ENCODE data around the gene NFIB.

Gene NFIB

DNA sequence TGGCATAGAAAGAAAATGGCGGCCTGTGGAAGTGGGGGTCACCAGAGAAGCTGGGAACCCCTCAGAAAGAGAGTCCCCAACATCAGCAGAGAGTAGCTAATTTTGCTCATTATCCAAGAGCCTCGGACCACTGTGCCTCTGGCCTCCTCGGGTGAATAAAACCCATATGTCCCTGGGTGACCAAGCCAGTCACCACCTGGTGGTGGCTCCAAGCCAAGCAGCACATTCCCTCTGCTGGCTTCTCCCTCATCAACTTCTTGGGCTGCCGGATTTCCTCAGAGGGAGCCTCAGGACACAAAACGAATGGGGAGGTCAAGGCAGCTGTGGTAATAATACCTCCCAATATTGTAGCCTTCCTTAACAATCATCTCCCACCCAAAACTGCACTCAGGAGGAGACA, 242.5 kb downstream of the NFIB start:
- TF ChIP-seq ZNF274 (IDR thresholded peaks at IDR 0.05; ENCODE audit: low read depth, low read length), result no peak
- no peak overlapping the region for H3K4me3 ChIP-seq (ENCODE audit: low read length)

DNA sequence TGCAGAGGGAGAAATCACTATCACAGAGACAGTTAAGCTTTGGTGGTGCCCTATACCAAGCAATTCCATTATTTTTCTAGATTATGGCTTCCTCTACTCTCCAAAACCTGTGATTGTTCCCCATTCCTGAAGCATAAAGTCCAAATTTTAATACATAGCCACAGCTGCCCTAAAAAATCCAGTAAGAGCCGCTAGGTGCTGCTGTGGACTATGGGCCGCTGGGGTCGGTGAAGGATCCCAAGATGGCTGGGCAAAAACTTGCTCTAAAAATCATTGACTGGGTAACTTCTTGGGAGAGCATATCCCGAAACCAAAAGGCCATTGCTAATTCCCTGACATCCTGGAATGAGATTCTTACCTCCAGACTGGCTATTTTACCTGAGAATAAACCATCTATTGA, 245.3 kb downstream of the NFIB start:
- no peak for TF ChIP-seq ZNF274 (IDR thresholded peaks at IDR 0.05; ENCODE audit: low read depth, low read length)
- no peak overlapping the region for H3K4me3 ChIP-seq (ENCODE audit: low read length)

DNA sequence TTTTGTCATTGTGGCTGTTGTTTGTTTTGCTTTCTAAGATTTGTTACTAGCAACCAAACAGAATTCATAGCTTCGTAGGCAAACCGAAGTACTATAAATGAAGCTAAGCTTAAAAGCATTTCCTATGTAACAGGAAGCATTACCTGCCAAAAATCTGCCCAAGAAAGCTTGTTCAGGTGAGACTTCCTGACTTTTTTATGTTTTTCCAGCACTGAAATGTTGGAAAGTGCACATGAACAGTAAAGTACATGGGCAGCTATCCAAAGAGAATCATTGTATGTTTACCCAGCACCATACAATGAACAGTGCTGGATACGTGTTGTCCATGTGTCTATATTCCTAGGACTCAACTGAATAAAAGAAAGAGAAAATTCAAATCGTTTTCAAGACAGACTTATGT, 247.1 kb downstream of the NFIB start:
- no peak overlapping the region for H3K4me3 ChIP-seq (ENCODE audit: low read length)
- no peak for TF ChIP-seq ZNF274 (IDR thresholded peaks at IDR 0.05; ENCODE audit: low read depth, low read length)

DNA sequence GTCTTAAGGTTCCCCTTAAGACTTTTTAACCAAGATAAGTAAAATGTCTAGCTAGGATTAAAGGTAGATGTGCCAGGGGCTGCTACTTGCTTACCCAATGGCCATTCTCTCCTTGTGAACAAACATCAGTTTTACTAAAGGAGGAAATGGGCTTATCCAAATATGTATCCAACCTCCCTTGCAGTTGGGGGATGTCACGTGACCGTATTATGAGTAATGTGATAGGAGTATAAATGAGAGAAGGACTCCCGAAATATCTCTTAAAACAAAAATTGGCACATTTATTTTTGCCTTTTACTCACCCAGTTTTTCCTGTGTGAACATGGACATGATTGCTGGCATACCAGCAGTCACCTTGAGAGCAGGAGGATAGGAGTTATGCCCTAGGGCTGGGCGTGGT, 247.9 kb downstream of the NFIB start:
- H3K4me3 ChIP-seq (ENCODE audit: low read length), result no peak overlapping the region
- TF ChIP-seq ZNF274 (IDR thresholded peaks at IDR 0.05; ENCODE audit: low read depth, low read length), result no peak

DNA sequence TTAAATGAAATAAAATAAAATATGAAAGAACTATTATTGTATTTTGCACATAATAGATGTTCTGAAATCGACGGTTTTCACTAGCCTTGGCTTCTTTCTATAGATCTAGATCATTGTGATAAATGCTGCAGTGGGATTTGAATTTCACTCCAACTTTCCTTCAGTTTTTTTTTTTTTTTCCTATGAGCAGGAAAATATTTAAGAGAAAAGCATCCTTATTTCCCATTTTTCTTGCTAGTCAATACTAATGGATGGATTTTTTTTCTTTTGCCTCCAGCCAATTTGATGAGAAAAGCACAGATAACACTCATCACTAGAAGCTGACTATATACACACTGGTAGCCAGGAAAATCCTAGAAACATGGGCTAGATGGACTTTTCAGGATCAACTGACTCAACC, 249.0 kb downstream of the NFIB start:
- TF ChIP-seq ZNF274 (IDR thresholded peaks at IDR 0.05; ENCODE audit: low read depth, low read length), result no peak
- no peak overlapping the region for H3K4me3 ChIP-seq (ENCODE audit: low read length)

DNA sequence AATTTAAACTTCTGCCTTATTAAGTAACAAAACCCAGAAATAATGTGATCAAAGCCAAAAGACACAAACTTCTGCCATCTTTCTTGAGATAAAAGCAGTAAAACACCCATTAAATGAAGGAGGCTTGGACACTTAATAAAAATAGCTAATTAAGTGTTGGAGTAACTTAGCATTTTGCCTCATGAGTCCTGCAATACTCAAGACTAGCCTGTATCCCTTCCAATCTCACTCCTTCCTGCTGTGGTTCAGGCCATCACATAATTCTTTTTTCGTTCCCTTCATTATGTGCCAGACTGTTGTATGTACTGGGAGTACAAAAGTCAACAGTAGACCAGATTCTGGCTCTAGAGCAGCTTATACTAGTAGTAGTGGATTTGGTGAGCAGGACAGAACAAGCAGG, 250.2 kb downstream of the NFIB start:
- TF ChIP-seq ZNF274 (IDR thresholded peaks at IDR 0.05; ENCODE audit: low read depth, low read length), result no peak

DNA sequence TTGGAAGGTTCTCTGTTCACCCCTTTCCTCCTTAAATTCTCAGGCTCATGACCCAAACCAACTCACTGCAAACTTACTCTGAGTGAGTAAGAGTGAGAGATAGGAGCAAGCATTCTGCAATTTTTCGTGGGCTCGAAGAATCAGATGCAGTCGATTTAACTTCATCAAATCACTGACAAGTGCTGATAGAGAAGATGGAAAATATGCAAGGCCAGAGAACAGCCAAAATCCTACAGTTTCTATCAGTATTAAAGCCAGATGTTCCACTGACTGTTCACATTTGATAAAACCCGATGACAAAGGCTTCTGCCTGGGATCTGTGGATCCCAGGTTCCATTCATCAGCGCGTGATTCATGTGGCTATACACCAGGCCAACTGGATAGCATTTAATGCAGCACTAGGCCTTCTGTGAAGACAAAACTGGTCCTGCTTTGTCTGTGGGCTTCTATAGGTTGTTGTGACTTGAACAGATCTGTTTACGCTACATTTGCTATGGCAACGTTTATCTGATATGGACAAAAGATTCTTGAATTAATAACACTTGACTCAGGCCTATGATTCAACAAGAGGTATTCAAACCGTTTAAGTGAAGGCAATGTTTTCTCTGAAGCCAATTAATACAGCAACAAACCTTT, 251.2 kb downstream of the NFIB start:
- TF ChIP-seq ZNF274 (IDR thresholded peaks at IDR 0.05; ENCODE audit: low read depth, low read length), result no peak
- H3K4me3 ChIP-seq (ENCODE audit: low read length), result no peak overlapping the region

More for the DNA sequence above, 250.2 kb downstream of the NFIB start:
- H3K4me3 ChIP-seq (ENCODE audit: low read length), result no peak overlapping the region

DNA sequence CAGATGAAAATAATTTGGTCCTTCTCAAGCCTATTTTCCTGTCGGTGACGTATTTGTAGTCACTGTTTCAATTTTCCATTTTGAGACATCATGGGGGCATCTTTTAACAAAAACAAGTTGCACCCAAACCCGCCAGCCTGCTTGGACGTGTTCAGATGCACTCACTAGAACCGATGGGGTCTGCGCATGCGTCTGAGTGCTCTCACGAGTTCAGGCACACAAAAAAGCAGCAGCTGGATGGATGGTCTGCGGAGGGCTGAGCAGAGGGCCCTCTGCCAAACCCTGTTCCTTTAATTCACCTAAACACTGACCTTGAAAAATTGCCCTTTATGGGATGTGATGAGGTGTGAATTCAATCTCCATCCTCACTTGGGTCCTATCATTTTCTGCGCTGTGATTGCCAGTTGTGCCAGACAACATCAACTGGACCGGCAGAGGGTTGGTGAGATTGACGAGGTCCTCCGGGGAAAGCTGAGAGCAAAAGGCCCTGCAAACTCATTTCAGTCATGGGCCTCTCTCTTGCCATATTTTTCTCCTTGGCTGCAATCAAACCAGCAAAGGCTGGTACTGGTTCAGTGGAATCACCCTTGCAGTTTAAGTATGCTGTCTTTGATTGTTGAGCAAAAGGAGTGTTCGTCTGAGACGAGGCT, 251.9 kb downstream of the NFIB start:
- no peak for TF ChIP-seq ZNF274 (IDR thresholded peaks at IDR 0.05; ENCODE audit: low read depth, low read length)
- H3K4me3 ChIP-seq (ENCODE audit: low read length), result no peak overlapping the region

DNA sequence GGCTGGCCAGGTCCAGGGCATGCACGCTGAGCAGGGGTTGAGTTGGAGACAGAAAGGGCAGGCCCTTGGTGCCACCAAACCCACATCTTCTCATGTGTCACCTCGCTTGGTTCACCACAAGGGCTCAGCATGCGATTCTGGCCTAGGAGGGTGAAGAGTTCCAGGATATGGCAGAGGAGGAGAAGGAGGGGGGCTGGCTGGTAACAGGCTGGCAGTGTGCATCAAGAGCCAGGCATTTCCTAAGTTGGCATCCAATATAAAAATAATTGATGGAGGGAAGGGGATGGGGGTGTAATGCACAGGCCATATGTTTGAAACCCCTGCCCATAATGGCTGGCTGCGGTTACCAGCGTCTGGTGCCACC, 255.6 kb downstream of the NFIB start:
- TF ChIP-seq ZNF274 (IDR thresholded peaks at IDR 0.05; ENCODE audit: low read depth, low read length), result no peak
- H3K4me3 ChIP-seq (ENCODE audit: low read length), result no peak overlapping the region

DNA sequence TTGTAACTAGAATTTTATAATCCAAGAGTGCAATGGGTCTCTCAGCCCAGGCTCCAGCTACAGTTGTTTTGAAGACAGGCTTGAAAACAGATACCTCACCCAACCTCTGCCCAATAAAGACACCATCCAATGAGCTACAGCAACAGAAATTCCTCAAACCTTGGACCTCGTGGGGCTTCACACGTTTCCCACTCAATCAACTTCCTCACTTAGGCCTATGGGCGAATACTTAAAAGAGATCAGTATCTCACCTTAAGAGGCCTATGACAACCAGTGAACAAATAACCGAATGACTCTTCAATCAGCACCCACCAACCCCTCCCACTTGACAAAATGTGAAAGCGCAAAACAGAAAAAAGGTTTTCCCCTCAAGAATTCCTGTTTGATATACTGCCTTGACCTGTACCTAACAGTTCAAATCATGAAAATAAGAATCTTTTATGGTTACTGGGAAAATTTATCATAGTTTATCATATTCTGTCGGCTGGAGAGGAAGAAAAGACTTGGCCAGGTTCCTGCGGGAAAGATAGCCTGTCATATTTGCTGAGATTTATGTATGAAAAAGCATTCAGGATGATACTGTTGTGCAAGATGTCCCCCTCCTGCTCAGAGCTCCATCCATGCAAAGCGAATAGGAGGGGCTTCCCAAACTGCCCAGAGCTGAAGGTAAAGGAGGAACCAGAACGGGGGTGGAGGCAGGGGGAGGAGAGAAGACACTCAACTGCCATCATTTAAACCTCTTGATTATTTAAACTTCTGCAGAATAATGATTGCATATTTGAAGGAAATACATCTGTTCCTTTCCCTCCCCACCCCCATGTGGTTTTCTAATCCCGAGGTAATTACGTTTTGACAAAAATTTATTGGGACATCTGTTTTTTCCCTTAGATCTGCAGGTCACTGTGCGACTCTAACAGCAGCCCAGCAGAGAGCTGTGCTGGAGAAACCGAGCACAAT, 256.3 kb downstream of the NFIB start:
- H3K4me3 ChIP-seq (ENCODE audit: low read length), result no peak overlapping the region
- no peak for TF ChIP-seq ZNF274 (IDR thresholded peaks at IDR 0.05; ENCODE audit: low read depth, low read length)

DNA sequence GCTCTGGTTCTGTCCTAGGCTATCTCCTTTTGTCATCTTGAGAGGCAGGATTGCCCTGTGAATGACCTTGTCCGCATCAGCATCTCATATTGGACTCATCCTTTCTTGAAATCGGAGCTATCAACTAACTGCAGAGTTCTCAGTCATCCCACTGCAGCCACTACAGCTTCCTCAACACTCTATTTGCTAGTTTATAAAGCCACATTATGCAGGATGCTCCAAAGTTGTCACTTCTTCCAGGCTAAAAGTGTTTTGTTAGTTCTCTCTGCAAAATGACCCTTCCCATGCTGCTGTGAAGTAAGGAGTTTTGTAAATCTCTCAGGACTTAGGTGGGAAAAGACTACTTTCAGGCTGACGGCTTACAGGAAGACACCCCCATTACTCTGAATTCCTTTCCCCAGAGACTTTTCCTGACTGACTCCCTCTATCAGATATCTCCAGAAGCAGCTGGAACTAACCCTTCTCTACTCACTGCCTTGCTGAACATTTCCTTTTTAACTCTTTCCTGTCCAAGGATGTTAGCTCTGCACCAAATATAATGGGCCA, 257.6 kb downstream of the NFIB start:
- no peak overlapping the region for H3K4me3 ChIP-seq (ENCODE audit: low read length)
- TF ChIP-seq ZNF274 (IDR thresholded peaks at IDR 0.05; ENCODE audit: low read depth, low read length), result no peak

DNA sequence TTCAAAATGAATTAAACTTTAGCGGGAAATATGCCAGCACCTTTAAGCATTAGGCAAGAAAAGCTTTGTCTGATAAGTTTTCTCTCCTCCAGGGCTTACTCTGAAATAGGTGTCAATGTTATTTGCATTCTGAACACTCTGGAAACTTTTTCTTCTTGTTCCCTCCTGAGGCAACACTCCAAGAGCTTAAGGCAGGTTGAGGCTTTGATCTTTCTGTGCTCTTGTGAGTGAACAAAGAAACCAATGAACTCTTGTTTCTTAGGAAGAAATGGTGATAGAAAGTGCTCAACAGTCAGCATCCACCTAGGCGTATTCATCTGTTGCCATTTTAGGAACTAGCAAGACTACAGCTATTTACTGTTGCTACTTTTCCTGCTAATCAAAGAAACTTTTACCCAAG, 259.8 kb downstream of the NFIB start:
- no peak for TF ChIP-seq ZNF274 (IDR thresholded peaks at IDR 0.05; ENCODE audit: low read depth, low read length)
- H3K4me3 ChIP-seq (ENCODE audit: low read length), result no peak overlapping the region

DNA sequence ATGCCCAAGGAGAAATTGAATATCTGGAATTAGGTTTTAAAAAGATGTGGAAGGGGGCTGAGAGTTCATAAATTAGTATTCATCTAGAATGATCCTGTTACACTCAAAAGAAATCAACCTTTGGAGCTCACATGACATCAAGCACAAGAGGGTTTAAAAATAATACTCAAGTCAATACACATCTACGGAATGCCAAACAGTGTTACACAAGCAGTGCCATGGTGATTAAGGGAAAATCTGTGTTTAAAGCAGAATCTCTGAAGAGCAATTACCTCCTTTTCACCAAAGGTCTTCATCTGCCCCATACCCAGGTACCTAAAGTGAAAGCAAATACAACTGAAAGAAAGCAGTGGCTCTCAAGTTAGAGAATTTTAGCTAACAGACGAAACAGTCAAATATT, 261.6 kb downstream of the NFIB start:
- no peak for TF ChIP-seq ZNF274 (IDR thresholded peaks at IDR 0.05; ENCODE audit: low read depth, low read length)
- no peak overlapping the region for H3K4me3 ChIP-seq (ENCODE audit: low read length)

DNA sequence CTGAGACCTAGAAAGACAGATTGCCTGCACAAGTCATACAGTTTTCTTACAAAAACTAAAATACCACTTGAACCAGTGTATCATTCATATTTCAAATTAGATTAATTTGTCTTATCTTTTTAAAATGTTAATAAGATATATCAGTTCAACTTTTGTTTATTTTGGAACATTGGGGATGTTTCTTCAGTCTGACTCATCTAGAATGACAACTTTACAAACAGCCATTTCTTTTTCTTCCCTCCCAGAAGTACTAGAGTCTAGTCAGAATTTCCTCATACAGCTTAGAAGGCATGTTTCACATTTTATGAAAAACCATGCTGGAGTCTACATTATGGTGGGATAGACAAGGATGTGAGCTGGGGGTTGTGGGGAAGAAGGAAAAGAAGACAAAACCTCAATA, 262.5 kb downstream of the NFIB start:
- TF ChIP-seq ZNF274 (IDR thresholded peaks at IDR 0.05; ENCODE audit: low read depth, low read length), result no peak
- no peak overlapping the region for H3K4me3 ChIP-seq (ENCODE audit: low read length)

Measured in GM08714 (cell line).